ENCODE data around the gene ANKRD34A.
A peak's percentile ranks its signal among the peaks of the same experiment; 100 is the strongest.

GRCh38 chr1:145994391-145995120, 30.2 kb upstream of the ANKRD34A start:
- peak in 1 of 2 experiments; percentile 58; a peak in 1 of 3 replicates for TF ChIP-seq POLR2A (IDR thresholded peaks at IDR 0.05; ENCODE audit: control extremely low read depth in 1 of 2, low read depth in 2 of 2, low read length in 2 of 2)
- TF ChIP-seq CTCF (IDR thresholded peaks at IDR 0.05; ENCODE audit: control extremely low read depth in 1 of 3, insufficient read depth in 1 of 3, low read depth in 1 of 3, low read length in 3 of 3), result no peak
- TF ChIP-seq BRCA1 (IDR thresholded peaks at IDR 0.05; ENCODE audit: low read depth, low read length), result no peak
- TF ChIP-seq HDAC6 (IDR thresholded peaks at IDR 0.05; ENCODE audit: low read depth, low read length), result no peak
- TF ChIP-seq KDM5A (IDR thresholded peaks at IDR 0.05; ENCODE audit: low read length), result no peak
- TF ChIP-seq RFX5 (IDR thresholded peaks at IDR 0.05; ENCODE audit: borderline replicate concordance, low read depth, low read length), result no peak

Measured in H1 (cell line).